ENCODE measurements around the gene MTMR2.
"Not testable (repeated sequence)": the region's sequence is repeated elsewhere in the genome, so short reads cannot be mapped to it uniquely, and the experiment has no call there.

MTMR2 gene

DNA sequence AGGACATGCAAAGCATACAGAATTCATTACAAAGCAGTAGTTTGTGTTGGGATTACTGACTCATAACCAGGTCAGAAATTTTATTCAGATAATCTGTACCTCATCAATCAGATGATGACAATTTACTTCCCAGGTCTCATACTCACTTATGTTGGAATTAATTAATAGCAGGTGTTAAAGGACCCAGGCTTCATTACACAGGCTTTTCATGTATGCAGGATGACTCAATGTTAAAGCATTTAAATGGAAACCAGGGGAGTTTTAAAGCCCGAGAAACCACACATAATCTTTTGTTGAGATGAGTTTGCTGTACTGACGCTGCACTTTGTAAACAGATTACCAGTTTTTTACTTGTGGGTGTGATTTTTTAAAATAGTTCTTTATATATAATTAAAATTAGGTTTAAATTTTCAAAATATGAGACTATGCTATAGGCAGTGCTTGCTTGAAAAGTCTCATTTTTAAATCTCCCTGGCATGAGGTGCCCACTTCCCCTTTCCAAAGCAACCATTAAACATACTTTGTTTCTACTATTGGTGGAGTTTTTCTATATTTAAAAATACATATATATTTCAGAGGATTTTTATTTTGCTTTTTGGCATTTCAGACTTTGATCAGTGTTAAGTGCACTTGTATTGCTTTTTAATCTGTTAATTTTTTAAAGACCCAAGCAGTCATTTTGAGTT is 92.6 kb downstream of the MTMR2 start:
- Histone ChIP-seq H3K4me3 (ENCODE audit: low read length) (no peak overlapping the region), H3K9ac (ENCODE audit: low read length) (no peak overlapping the region), H3K4me1 (ENCODE audit: control insufficient read depth, insufficient read depth, low read length) (no peaks in the 10 kb centered on the region), H3K36me3 (ENCODE audit: control insufficient read depth, insufficient read depth, low read length) (peaks cover 10% of the 10 kb centered on the region), H3K27ac (ENCODE audit: low read depth, low read length) (no peak overlapping the region), H3K27me3 (ENCODE audit: control insufficient read depth, insufficient read depth, low read length) (no peaks in the 10 kb centered on the region)

GRCh38 chr11:95829580-95830259 is 94.2 kb downstream of the MTMR2 start:
- Histone ChIP-seq H3K27ac (ENCODE audit: low read depth, low read length) (no peak overlapping the region), H3K9ac (ENCODE audit: low read length) (no peak overlapping the region), H3K4me3 (ENCODE audit: low read length) (no peak overlapping the region), H3K4me1 (ENCODE audit: control insufficient read depth, insufficient read depth, low read length) (no peaks in the 10 kb centered on the region), H3K27me3 (ENCODE audit: control insufficient read depth, insufficient read depth, low read length) (no peaks in the 10 kb centered on the region), H3K36me3 (ENCODE audit: control insufficient read depth, insufficient read depth, low read length) (peaks cover 5% of the 10 kb centered on the region)

- Histone ChIP-seq H3K4me1 (ENCODE audit: control insufficient read depth, insufficient read depth, low read length) (no peaks in the 10 kb centered on the region), H3K27ac (ENCODE audit: low read depth, low read length) (no peak overlapping the region), H3K4me3 (ENCODE audit: low read length) (no peak overlapping the region), H3K9ac (ENCODE audit: low read length) (no peak overlapping the region), H3K27me3 (ENCODE audit: control insufficient read depth, insufficient read depth, low read length) (no peaks in the 10 kb centered on the region), H3K36me3 (ENCODE audit: control insufficient read depth, insufficient read depth, low read length) (peaks cover 3% of the 10 kb centered on the region)
Measured at GRCh38 chr11:95827696-95828095, 96.2 kb downstream of the MTMR2 start.

DNA sequence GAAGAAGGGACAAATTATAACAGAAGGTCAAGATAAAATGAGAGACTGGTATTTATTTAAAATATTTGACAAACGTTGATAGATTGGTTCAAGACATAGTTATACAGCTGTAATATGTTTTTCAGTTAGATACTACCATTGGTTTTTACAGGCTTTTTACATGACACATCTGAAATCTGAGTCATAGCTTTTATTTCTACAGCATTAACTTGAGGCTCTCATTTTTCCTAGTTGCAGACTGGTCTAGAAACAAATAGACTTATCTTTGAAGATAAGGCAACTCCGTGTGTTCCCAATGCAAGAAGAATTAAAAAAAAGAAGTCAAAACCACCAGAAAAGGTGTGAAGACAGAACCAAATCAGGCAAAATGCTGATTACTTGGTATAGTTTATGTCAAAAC is 102.3 kb downstream of the MTMR2 start:
- Histone ChIP-seq H3K9ac (ENCODE audit: low read length) (no peak overlapping the region), H3K4me1 (ENCODE audit: control insufficient read depth, insufficient read depth, low read length) (no peaks in the 10 kb centered on the region), H3K36me3 (ENCODE audit: control insufficient read depth, insufficient read depth, low read length) (peaks cover 3% of the 10 kb centered on the region), H3K4me3 (ENCODE audit: low read length) (no peak overlapping the region), H3K27ac (ENCODE audit: low read depth, low read length) (no peak overlapping the region), H3K27me3 (ENCODE audit: control insufficient read depth, insufficient read depth, low read length) (no peaks in the 10 kb centered on the region)

DNA sequence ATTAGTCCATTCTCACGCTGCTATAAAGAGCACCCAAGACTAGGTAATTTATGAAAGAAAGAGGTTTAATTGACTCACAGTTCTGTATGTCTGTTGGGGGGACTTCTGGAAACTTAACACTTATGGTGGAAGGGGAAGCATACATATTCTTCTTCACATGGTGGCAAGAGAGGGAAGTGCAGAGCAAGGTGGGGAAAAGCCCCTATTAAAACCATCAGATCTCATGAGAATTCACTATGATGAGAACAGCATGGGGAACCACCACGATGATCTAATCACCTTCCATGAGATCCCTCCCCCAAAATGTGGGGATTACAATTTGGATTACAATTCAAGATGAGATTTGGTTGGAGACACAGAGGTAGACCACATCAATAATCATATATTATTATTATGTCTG is 107.9 kb downstream of the MTMR2 start:
- Histone ChIP-seq H3K9ac (ENCODE audit: low read length) (no peak overlapping the region), H3K27ac (ENCODE audit: low read depth, low read length) (no peak overlapping the region), H3K4me3 (ENCODE audit: low read length) (no peak overlapping the region), H3K4me1 (ENCODE audit: control insufficient read depth, insufficient read depth, low read length) (no peaks in the 10 kb centered on the region), H3K27me3 (ENCODE audit: control insufficient read depth, insufficient read depth, low read length) (no peaks in the 10 kb centered on the region), H3K36me3 (ENCODE audit: control insufficient read depth, insufficient read depth, low read length) (peaks cover 3% of the 10 kb centered on the region)

DNA sequence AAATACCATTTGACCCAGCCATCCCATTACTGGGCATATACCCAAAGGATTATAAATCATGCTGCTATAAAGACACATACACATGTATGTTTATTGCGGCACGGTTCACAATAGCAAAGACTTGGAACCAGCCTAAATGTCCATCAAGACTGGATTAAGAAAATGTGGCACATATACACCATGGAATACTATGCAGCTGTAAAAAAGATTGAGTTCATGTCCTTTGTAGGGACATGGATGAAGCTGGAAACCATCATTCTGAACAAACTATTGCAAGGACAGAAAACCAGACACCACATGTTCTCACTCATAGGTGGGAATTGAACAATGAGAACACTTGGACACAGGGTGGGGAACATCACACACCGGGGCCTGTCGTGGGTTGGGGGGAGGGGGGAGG is 112.9 kb downstream of the MTMR2 start:
- not testable (repeated sequence) for H3K36me3 ChIP-seq (ENCODE audit: control insufficient read depth, insufficient read depth, low read length); H3K4me3 ChIP-seq (ENCODE audit: low read length); H3K9ac ChIP-seq (ENCODE audit: low read length); H3K27me3 ChIP-seq (ENCODE audit: control insufficient read depth, insufficient read depth, low read length); H3K27ac ChIP-seq (ENCODE audit: low read depth, low read length); H3K4me1 ChIP-seq (ENCODE audit: control insufficient read depth, insufficient read depth, low read length)

GRCh38 chr11:95806464-95806863 is 117.4 kb downstream of the MTMR2 start:
- not testable (repeated sequence) for H3K36me3 ChIP-seq (ENCODE audit: control insufficient read depth, insufficient read depth, low read length); H3K9ac ChIP-seq (ENCODE audit: low read length); H3K4me1 ChIP-seq (ENCODE audit: control insufficient read depth, insufficient read depth, low read length); H3K4me3 ChIP-seq (ENCODE audit: low read length); H3K27me3 ChIP-seq (ENCODE audit: control insufficient read depth, insufficient read depth, low read length); H3K27ac ChIP-seq (ENCODE audit: low read depth, low read length)

GRCh38 chr11:95805869-95806268 is 118.0 kb downstream of the MTMR2 start:
- peaks cover 3% of the 10 kb centered on the region for H3K36me3 ChIP-seq (ENCODE audit: control insufficient read depth, insufficient read depth, low read length)
- H3K4me3 ChIP-seq (ENCODE audit: low read length), result no peak overlapping the region
- H3K9ac ChIP-seq (ENCODE audit: low read length), result no peak overlapping the region
- H3K27ac ChIP-seq (ENCODE audit: low read depth, low read length), result no peak overlapping the region
- no peaks in the 10 kb centered on the region for H3K27me3 ChIP-seq (ENCODE audit: control insufficient read depth, insufficient read depth, low read length)
- H3K4me1 ChIP-seq (ENCODE audit: control insufficient read depth, insufficient read depth, low read length), result no peaks in the 10 kb centered on the region

DNA sequence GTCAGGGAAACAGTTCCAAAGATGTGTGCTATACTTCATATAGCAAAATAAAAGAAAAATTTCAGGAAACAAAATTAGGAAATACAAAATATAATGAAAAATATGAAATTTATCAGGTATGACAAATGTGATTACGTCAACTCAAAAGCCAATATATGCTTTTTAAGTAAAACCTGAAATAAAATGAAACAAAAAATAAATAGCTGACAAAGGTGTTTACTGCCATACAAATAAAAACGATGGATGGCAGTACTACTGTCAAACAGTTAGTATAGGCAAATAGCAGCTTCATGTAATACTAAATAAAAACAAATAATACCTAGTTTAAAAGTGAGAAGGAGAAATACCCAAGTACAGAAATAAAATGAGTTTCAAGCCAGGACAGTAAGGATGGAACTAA is 119.9 kb downstream of the MTMR2 start:
- Histone ChIP-seq H3K9ac (ENCODE audit: low read length) (no peak overlapping the region), H3K27me3 (ENCODE audit: control insufficient read depth, insufficient read depth, low read length) (no peaks in the 10 kb centered on the region), H3K36me3 (ENCODE audit: control insufficient read depth, insufficient read depth, low read length) (peaks cover 3% of the 10 kb centered on the region), H3K4me1 (ENCODE audit: control insufficient read depth, insufficient read depth, low read length) (no peaks in the 10 kb centered on the region), H3K4me3 (ENCODE audit: low read length) (no peak overlapping the region), H3K27ac (ENCODE audit: low read depth, low read length) (no peak overlapping the region)

- no peaks in the 10 kb centered on the region for H3K4me1 ChIP-seq (ENCODE audit: control insufficient read depth, insufficient read depth, low read length)
- no peak overlapping the region for H3K27ac ChIP-seq (ENCODE audit: low read depth, low read length)
- H3K4me3 ChIP-seq (ENCODE audit: low read length), result no peak overlapping the region
- no peaks in the 10 kb centered on the region for H3K27me3 ChIP-seq (ENCODE audit: control insufficient read depth, insufficient read depth, low read length)
- no peak overlapping the region for H3K9ac ChIP-seq (ENCODE audit: low read length)
- peaks cover 3% of the 10 kb centered on the region for H3K36me3 ChIP-seq (ENCODE audit: control insufficient read depth, insufficient read depth, low read length)
Measured at GRCh38 chr11:95802806-95803205, 121.1 kb downstream of the MTMR2 start.

DNA sequence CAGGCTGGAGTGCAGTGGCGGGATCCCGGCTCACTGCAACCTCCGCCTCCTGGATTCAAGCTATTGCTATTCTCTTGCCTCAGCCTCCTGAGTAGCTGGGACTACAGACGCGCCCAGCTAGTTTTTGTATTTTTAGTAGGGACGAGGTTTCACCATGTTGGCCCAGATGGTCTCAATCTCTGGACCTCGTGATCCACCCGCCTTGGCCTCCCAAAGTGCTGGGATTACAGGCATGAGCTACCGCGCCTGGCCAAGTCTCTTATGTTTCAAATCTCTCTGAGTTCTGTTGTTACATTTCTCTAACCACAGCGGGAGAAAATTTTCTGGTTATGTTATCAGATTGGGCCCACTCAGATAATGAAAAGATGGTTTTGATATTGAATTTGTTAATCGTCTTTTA is 123.5 kb downstream of the MTMR2 start:
- Histone ChIP-seq H3K27me3 (ENCODE audit: control insufficient read depth, insufficient read depth, low read length) (no peaks in the 10 kb centered on the region), H3K27ac (ENCODE audit: low read depth, low read length) (no peak overlapping the region), H3K9ac (ENCODE audit: low read length) (no peak overlapping the region), H3K4me3 (ENCODE audit: low read length) (no peak overlapping the region), H3K4me1 (ENCODE audit: control insufficient read depth, insufficient read depth, low read length) (no peaks in the 10 kb centered on the region), H3K36me3 (ENCODE audit: control insufficient read depth, insufficient read depth, low read length) (no peaks in the 10 kb centered on the region)

DNA sequence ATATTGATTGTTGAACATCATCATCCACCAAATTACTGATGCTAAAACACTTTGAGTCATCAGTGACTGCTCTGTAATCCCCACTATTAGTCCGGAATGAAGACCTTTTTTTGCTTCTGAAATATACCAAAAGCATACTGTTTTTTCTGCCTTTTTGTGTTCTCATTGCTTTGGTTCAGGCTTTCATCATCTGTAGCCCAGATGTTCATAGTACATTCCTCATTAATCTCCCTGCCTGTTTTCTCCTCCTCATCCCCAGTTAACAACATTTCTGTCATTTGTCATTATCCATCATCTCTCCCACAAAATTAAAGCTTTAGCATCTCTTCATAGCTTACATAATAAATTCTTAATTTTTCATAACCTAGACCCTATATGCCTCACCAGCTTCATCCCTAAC is 124.4 kb downstream of the MTMR2 start:
- Histone ChIP-seq H3K36me3 (ENCODE audit: control insufficient read depth, insufficient read depth, low read length) (no peaks in the 10 kb centered on the region), H3K27me3 (ENCODE audit: control insufficient read depth, insufficient read depth, low read length) (no peaks in the 10 kb centered on the region), H3K4me1 (ENCODE audit: control insufficient read depth, insufficient read depth, low read length) (no peaks in the 10 kb centered on the region), H3K4me3 (ENCODE audit: low read length) (no peak overlapping the region), H3K9ac (ENCODE audit: low read length) (no peak overlapping the region), H3K27ac (ENCODE audit: low read depth, low read length) (no peak overlapping the region)

DNA sequence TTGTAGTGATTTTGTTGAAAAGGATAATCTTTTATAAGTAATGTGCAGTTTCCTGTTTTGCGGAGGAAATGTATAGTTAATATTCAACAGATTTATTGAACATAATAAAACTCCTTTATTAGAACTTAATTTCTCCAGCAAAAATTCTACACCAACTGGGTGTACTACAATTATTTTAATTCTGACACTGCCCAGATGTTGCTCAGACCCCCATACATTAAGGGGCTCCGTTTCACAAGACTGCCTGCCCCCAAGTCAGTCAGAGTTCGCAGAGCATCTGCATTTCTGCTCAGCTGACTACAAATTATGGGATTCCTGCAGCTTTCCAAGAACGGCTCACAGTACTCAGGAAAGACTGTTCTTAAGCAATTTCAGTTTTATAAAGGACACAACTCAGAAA is 127.4 kb downstream of the MTMR2 start:
- Histone ChIP-seq H3K4me1 (ENCODE audit: control insufficient read depth, insufficient read depth, low read length) (peaks cover 7% of the 10 kb centered on the region), H3K27ac (ENCODE audit: low read depth, low read length) (no peak overlapping the region)

More for the DNA sequence above, 127.4 kb downstream of the MTMR2 start:
- Histone ChIP-seq H3K9ac (ENCODE audit: low read length) (no peak overlapping the region), H3K27me3 (ENCODE audit: control insufficient read depth, insufficient read depth, low read length) (no peaks in the 10 kb centered on the region), H3K4me3 (ENCODE audit: low read length) (no peak overlapping the region), H3K36me3 (ENCODE audit: control insufficient read depth, insufficient read depth, low read length) (no peaks in the 10 kb centered on the region)

All from rectal smooth muscle tissue (tissue), 1 donor.